Activated T-helper 2 cell treated with anti-CD3 and anti-CD28 coated beads, Interferon-gamma antibody, Interleukin-2, Interleukin-4, amounts not matched to agents 10 μg/mL and 5 μg/mL and 100 μg/mL, durations not matched to agents 14 hours and 24 hours and 36 hours (primary cell): ENCODE results near the gene C13orf42. TPM values are rescaled to one million over a fixed set of nuclear protein-coding genes. Genes with fewer than 3 reads are reported as not detected.
A peak's percentile ranks its signal among the peaks of the same experiment; 100 is the strongest.
"Not testable (repeated sequence)": the region's sequence is repeated elsewhere in the genome, so short reads cannot be mapped to it uniquely, and the experiment has no call there.

Experiments
- DNase-seq: peaks from one replicate; pipeline ENCODE4 v3.0.0; 2021; ENCODE audit warnings: low spot score
- H3K27ac Mint-ChIP-seq: one replicate; pipeline ENCODE4 v1.8.0; 2021; ENCODE audit warnings: mixed read lengths
- H3K27me3 Mint-ChIP-seq: one replicate; pipeline ENCODE4 v1.8.0; 2021; ENCODE audit warnings: low read depth, mixed read lengths
- H3K36me3 Mint-ChIP-seq: one replicate; pipeline ENCODE4 v1.8.0; 2021; ENCODE audit warnings: low read depth, mixed read lengths
- H3K4me1 Mint-ChIP-seq: one replicate; pipeline ENCODE4 v1.8.0; 2021; ENCODE audit warnings: low read depth, mixed read lengths
- H3K4me3 Mint-ChIP-seq: one replicate; pipeline ENCODE4 v1.8.0; 2021; ENCODE audit warnings: low read depth, mild to moderate bottlenecking, moderate library complexity, mixed read lengths
- H3K9me3 Mint-ChIP-seq: one replicate; pipeline ENCODE4 v1.8.0; 2021; ENCODE audit warnings: mixed read lengths
- intact Hi-C: fragments of 100-400 bp; cut with micrococcal nuclease; formaldehyde crosslinking; loops from one replicate; pipeline ENCODE4 v1.15.1; 2023
- total RNA-seq: library from RNA; stranded (reverse); gene quantifications from 2 replicates; pipeline ENCODE4 v1.2.3, GENCODE V29; 2022

C13orf42 gene
- total RNA-seq, 1 donor from 2014 or later: not detected

- Mint-ChIP-seq H3K9me3 (peaks cover 5% of the 10 kb centered on the region), H3K36me3 (no peaks in the 10 kb centered on the region), H3K27me3 (peaks cover 11% of the 10 kb centered on the region), H3K4me1 (peaks cover 5% of the 10 kb centered on the region), H3K4me3 (no peak overlapping the region), H3K27ac (peak overlapping the region; percentile 35)
- intact Hi-C loops: no loop called here
- DNase-seq: no peak
These were observed 36.7 kb upstream of the C13orf42 start for GRCh38 chr13:51147732-51148131.

- Mint-ChIP-seq H3K27me3 (peaks cover 9% of the 10 kb centered on the region), H3K36me3 (no peaks in the 10 kb centered on the region), H3K4me3 (no peak overlapping the region), H3K4me1 (peaks cover 5% of the 10 kb centered on the region), H3K27ac (no peak overlapping the region), H3K9me3 (peaks cover 5% of the 10 kb centered on the region)
- DNase-seq: no peak
- intact Hi-C loops: no loop called here
These were observed 35.6 kb upstream of the C13orf42 start for GRCh38 chr13:51146667-51147066.

GRCh38 chr13:51137250-51137649 is 26.2 kb upstream of the C13orf42 start:
- DNase-seq: no peak
- intact Hi-C loops: no loop called here
- Mint-ChIP-seq H3K4me1 (no peaks in the 10 kb centered on the region), H3K4me3 (no peak overlapping the region), H3K27ac (no peak overlapping the region), H3K36me3 (no peaks in the 10 kb centered on the region), H3K27me3 (peaks cover 13% of the 10 kb centered on the region), H3K9me3 (peaks cover 4% of the 10 kb centered on the region)

- H3K27ac Mint-ChIP-seq: no peak overlapping the region
- H3K4me1 Mint-ChIP-seq: no peaks in the 10 kb centered on the region
- H3K36me3 Mint-ChIP-seq: no peaks in the 10 kb centered on the region
- DNase-seq: no peak
- H3K9me3 Mint-ChIP-seq: peaks cover 10% of the 10 kb centered on the region
- H3K27me3 Mint-ChIP-seq: peaks cover 13% of the 10 kb centered on the region
- intact Hi-C loops: no loop called here
- H3K4me3 Mint-ChIP-seq: no peak overlapping the region
These were observed 25.4 kb upstream of the C13orf42 start for GRCh38 chr13:51136276-51136980.

- Mint-ChIP-seq H3K9me3 (peaks cover 21% of the 10 kb centered on the region), H3K27ac (no peak overlapping the region), H3K4me3 (no peak overlapping the region), H3K27me3 (peaks cover 7% of the 10 kb centered on the region), H3K36me3 (no peaks in the 10 kb centered on the region), H3K4me1 (no peaks in the 10 kb centered on the region)
- intact Hi-C loops: no loop called here
- DNase-seq: no peak
These were observed 23.8 kb upstream of the C13orf42 start for GRCh38 chr13:51134763-51135365.

GRCh38 chr13:51130348-51130747 is 19.3 kb upstream of the C13orf42 start:
- Mint-ChIP-seq H3K27me3 (peaks cover 4% of the 10 kb centered on the region), H3K9me3 (peaks cover 24% of the 10 kb centered on the region), H3K27ac (no peak overlapping the region)

GRCh38 chr13:51125495-51126226 is 14.6 kb upstream of the C13orf42 start:
- Mint-ChIP-seq H3K9me3 (peaks cover 9% of the 10 kb centered on the region), H3K4me3 (no peak overlapping the region), H3K27ac (no peak overlapping the region), H3K27me3 (peaks cover 18% of the 10 kb centered on the region), H3K36me3 (no peaks in the 10 kb centered on the region), H3K4me1 (peaks cover 25% of the 10 kb centered on the region)
- intact Hi-C loops: loop anchor here (1.0 to 5.0 kb wide), 3 partner anchors 29 to 1002 kb away; partner anchors contain the start of gene NEK5
- DNase-seq: no peak

More at GRCh38 chr13:51130348-51130747, 19.3 kb upstream of the C13orf42 start:
- Mint-ChIP-seq H3K4me3 (no peak overlapping the region), H3K4me1 (peaks cover 3% of the 10 kb centered on the region), H3K36me3 (no peaks in the 10 kb centered on the region)
- DNase-seq: no peak
- intact Hi-C loops: no loop called here

- Mint-ChIP-seq H3K4me1 (peaks cover 25% of the 10 kb centered on the region), H3K4me3 (no peak overlapping the region), H3K36me3 (no peaks in the 10 kb centered on the region), H3K27me3 (peaks cover 29% of the 10 kb centered on the region), H3K9me3 (peaks cover under 1% of the 10 kb centered on the region), H3K27ac (peak overlapping the region; percentile 52)
- intact Hi-C loops: loop anchor here (2.0 to 5.0 kb wide), 2 partner anchors 211 to 680 kb away; no protein-coding TSS in a partner anchor
- DNase-seq: no peak
These were observed 11.9 kb upstream of the C13orf42 start for GRCh38 chr13:51122868-51123566.

GRCh38 chr13:51120873-51121272 is 9.8 kb upstream of the C13orf42 start:
- intact Hi-C loops: loop anchor here (5.0 kb wide), 1 partner anchor 209 kb away; no protein-coding TSS in a partner anchor
- not testable (repeated sequence) for H3K4me3 Mint-ChIP-seq, H3K27ac Mint-ChIP-seq, H3K36me3 Mint-ChIP-seq, H3K9me3 Mint-ChIP-seq, DNase-seq
- Mint-ChIP-seq H3K4me1 (peaks cover 25% of the 10 kb centered on the region), H3K27me3 (peaks cover 34% of the 10 kb centered on the region)

GRCh38 chr13:51118809-51119431 is 7.8 kb upstream of the C13orf42 start:
- H3K36me3 Mint-ChIP-seq: no peaks in the 10 kb centered on the region
- peaks cover 25% of the 10 kb centered on the region for H3K27me3 Mint-ChIP-seq
- H3K4me3 Mint-ChIP-seq: no peak overlapping the region
- no peak overlapping the region for H3K27ac Mint-ChIP-seq
- H3K9me3 Mint-ChIP-seq: peaks cover 6% of the 10 kb centered on the region
- no peak for DNase-seq
- peaks cover 16% of the 10 kb centered on the region for H3K4me1 Mint-ChIP-seq
- intact Hi-C loops: no loop called here

GRCh38 chr13:51113969-51114368 is 2.9 kb upstream of the C13orf42 start:
- no peak overlapping the region for H3K27ac Mint-ChIP-seq
- H3K9me3 Mint-ChIP-seq: peaks cover 6% of the 10 kb centered on the region
- DNase-seq: no peak
- no peaks in the 10 kb centered on the region for H3K4me1 Mint-ChIP-seq
- no peak overlapping the region for H3K4me3 Mint-ChIP-seq
- intact Hi-C loops: no loop called here
- no peaks in the 10 kb centered on the region for H3K36me3 Mint-ChIP-seq
- H3K27me3 Mint-ChIP-seq: peaks cover 13% of the 10 kb centered on the region

GRCh38 chr13:51113186-51113881 is 2.3 kb upstream of the C13orf42 start:
- DNase-seq: no peak
- Mint-ChIP-seq H3K36me3 (no peaks in the 10 kb centered on the region), H3K9me3 (peaks cover 6% of the 10 kb centered on the region), H3K27ac (no peak overlapping the region), H3K27me3 (peaks cover 13% of the 10 kb centered on the region), H3K4me3 (no peak overlapping the region), H3K4me1 (no peaks in the 10 kb centered on the region)
- intact Hi-C loops: no loop called here
